CD4-positive, alpha-beta T cell treated with Interleukin-15 for 1 hour (primary cell): ENCODE data around the gene CIZ1.
"Not testable (repeated sequence)": the region's sequence is repeated elsewhere in the genome, so short reads cannot be mapped to it uniquely, and the experiment has no call there.

Experiments
- DNase-seq: peaks from one replicate; pipeline ENCODE4 v3.0.0-alpha.2; 2020

The CIZ1 gene

DNA sequence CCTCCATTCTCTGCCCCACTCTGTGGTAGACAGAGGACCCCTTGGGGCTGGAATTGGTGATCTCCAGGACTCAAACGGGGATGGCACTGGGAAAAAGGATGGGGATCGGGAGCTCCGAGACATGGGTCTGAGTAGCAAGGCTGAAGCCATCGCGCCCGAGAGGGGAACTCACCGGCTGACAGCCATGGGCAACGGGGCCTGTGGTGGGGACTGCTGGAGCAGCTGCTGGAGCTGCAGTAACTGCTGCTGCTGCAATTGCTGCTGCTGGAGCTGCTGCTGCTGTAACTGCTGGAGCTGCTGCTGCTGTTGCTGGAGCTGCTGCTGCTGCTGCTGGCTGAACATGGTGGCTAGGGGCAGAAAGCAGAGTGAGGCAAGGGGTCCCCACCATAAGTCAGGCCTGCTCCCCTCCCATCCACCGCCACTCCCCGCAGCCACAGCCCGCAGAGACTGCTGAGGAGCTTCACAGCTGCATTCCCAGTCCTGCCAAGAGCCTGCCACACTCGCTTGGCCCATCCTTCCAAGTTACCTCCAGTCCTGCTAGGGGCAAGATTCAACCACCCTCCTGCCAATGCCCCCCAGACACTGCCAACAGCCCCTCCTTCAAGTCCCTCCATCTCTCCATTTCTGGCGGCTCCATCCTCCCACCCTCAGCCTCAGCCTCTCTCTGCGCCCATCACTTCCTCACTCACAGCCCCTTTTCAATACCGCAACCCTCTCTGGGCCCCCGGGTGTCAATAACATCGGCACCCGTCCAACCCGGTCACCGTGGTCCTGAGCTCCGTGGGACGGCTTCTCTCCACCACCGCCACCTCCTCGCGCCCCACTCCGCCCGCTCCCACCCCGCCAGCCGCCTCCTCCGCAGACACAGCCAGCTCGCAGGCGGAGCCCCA, 611 bp downstream of the CIZ1 start:
- DNase-seq, result no peak

DNA sequence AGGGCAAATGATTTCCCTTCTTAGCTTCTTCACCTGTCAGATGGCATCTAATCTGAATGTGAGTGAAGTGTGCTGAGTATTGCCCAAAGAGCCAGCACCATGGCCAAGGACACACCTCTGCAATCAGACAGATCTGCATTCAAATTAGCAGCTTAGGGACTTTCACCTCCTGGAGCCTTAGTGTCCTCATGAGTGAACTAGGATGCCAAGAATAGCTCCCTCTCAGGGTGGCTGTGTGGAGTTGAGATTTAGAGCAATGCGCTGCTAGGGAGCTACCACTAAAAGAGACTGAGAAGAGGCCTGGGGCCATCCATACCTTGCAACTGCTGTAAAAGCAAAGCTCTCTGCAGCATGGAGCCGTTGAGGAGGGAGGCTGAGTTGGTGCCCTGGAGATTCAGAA, 1.4 kb downstream of the CIZ1 start:
- DNase-seq, result no peak

DNA sequence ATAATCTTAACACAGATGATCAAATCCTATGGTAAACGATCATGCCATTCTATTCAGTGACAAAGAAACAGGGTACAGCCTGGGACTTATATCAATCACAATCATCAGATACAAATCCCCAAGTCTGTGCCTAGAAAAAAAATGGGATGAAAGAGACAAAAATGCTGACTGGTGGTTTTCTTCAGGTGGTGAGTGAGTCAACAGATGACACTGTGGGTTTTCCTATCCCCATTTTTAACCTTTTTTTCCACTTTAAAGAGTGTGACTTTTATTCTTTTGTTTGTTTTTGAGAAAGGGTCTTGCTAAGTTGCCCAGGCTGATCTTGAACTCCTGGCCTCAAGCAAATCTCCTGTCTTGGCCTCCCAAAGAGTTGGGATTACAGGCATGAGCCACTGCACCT, 3.2 kb downstream of the CIZ1 start:
- DNase-seq, result no peak

GRCh38 chr9:128187361-128187760, 4.0 kb downstream of the CIZ1 start:
- DNase-seq, result no peak

GRCh38 chr9:128185979-128186965, 5.1 kb downstream of the CIZ1 start:
- DNase-seq, result no peak

- DNase-seq, result no peak
These were observed 8.3 kb downstream of the CIZ1 start for GRCh38 chr9:128182893-128183588.

GRCh38 chr9:128181480-128181879, 9.9 kb downstream of the CIZ1 start:
- not testable (repeated sequence) for DNase-seq

- DNase-seq, result no peak
These were observed 10.9 kb downstream of the CIZ1 start for GRCh38 chr9:128180447-128180846.

DNA sequence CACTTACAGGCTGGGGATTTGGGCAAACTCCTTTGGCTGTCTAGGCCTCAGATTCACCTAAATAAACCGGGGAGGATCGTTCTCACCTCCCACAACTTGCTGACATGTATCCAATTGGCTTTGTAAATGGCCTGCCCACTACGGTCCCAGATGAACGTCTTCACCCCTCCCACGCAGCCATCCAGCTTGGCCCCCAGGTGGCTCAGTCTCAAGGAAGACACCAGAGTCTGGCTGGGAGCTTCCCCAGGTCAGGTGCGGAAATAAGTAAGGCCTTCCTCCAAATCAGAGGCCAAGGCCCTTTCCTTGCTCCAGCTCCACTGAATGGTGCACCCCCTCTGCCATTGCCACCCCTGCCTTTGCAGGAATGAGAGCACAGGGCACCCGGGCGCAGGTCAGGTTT, 11.4 kb downstream of the CIZ1 start:
- no peak for DNase-seq

DNA sequence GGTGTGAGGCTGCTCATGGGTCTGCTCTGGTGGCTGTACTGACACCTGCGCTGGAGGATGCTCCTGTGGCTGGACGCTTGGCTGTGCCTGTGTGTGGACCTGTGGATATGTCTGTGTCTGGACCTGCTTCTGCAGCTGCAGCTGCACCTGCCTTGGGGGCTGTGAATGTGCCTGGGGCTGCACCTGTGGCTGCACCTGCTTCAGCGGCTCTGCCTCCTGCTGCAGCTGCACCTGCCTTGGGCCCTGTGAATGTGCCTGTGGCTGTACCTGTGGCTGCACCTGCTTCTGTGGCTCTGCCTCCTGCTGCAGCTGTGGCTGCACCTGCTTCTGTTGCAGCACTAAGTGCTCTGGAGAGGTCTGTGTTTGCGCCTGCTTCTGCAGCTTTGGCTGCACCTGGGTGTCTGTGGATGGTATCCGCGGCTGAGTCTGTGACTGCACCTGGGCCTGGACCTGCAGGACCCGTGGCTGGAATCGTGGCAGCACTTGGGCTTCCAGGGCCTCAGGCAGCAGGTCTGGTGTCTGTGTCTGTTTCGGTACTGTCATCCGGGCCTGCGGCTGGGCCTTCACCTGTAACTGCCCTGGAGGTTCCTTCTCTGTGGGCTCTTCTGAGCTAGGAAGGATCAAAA, 12.5 kb downstream of the CIZ1 start:
- DNase-seq, result no peak

GRCh38 chr9:128175726-128176125, 15.6 kb downstream of the CIZ1 start:
- DNase-seq, result no peak

DNA sequence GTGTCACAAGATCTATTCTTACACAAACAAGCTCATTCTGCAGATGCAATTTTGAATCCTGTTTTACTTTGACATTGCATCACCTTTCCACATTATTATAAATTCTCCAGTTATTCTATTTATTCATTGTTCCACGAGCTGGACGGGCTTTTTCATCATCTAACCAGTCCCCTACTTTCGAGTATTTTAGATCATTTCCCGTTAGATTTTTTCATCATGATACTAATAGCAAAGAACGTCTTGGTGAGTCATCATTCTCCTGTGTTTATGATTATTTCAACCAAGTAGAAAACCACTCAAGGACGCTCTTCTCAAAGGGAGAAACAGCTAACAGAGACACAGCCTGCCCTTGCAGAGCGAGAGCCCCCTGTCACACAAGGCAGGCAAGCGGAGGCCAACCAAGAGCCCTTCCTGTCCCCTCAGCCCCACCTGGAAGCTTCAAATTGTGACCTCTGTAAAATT, 16.2 kb downstream of the CIZ1 start:
- no peak for DNase-seq

DNA sequence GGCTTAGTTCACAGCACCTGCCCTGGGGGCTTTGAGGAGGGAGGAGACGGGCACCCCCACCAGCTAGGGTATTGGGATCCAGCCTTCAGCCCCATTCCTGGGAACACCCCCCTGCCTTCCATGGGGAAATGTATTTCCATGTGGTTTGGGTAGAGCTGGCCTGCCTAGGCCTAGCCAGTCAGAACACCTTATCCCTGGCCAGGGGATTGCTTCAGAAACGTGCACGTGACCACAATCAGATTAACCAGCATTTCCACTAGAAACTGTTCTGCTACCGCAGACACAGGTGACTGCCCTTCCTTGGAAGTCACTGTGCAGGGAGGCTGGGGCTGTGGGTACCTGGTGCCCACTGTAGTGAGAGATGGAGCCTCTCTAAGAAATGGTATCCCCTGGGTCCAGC, 17.3 kb downstream of the CIZ1 start:
- no peak for DNase-seq

- no peak for DNase-seq
These were observed 21.4 kb downstream of the CIZ1 start for GRCh38 chr9:128169925-128170324.

GRCh38 chr9:128169492-128169891, 21.9 kb downstream of the CIZ1 start:
- DNase-seq, result no peak

DNA sequence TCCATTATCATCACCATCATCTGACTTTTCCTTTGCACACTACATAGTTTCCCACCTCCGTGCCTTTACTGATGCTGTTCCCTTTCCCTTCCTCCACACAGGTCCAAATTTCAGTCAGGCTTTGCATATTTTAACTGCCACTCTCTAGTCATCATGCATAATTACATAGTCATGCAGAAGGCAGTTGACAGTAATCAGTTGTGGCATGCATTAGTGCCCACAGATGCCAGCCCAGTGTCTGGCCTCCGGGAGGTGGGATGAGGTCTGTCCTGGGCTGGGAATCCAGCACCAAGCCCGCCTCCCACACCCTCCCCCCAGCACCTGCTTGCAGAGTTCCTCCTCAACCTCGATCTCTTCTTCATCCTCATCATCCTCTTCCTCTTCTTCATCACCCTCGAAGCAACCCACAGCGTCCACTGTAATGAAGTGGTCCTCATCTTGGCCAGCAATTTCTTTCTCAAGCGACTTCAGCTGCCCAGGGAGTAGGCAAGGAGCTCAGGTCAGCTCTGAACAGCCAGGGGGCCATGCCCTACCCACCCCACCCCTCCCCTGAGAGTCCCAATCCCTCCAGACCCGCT, 22.6 kb downstream of the CIZ1 start:
- DNase-seq, result no peak

DNA sequence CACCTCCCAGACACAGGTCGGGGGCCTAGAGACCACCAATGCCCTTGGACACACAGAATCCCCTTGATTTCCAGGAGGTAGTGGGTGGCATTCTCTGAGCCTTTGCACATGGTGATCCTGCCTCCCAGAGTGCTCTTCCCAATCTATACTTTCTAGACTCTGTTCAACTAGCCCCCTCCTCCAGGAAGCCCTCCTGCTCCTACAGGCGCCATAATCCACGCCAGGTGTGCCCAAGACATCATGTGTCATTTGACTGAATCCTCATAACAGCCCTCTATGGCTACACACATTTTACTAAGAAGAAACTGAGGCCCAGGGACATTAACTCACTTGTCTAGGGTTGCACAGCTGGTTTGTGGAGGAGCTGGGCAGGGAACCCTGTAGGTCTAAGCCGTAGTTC, 24.2 kb downstream of the CIZ1 start:
- no peak for DNase-seq

DNA sequence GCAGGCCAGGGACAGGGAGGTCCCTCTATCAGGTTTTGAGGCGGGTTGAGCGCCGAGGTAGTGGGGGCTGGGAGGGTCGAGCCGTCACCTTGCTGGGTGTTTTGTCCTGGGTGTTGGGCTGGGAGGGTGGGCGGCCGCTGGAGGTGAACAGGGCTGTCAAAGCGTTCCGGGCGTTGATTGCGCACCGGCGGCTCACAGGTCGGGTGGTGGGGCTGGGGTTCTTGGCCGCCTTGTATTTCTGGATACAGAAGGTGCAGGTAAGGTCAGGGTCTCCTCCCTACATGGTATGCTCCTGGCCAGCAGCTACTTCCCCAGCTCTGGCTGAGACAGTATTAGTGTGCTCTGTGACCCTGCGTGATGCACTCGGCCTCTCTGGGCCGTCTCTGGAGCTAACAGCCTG, 25.2 kb downstream of the CIZ1 start:
- DNase-seq, result no peak

DNA sequence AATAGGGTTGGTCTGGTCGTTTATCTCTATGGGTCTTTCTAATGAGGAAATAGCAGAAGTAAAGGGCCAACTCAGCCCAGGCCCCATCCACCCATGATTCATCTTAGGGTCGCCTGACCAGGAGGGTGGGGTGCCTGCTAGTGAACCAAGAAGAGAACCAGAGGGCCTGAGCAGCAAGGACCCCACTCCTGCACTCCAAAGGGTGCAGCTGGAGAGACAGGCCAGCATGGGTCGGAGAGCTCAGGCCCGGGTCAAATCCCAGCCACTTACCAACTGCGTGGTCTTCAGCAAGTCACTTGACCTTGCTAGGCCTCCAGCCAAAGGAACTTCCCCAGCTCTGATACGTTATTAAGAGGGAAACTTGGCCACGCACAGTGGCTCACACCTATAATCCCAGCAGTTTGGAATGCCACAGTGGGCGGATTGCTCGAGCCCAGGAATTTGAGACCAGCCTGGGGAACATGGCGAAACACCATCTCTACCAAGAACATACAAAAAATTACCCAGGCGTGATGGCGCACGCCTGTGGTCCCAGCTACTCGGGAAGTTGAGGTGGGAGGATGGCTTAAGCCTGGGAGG, 27.0 kb downstream of the CIZ1 start:
- no peak for DNase-seq

DNA sequence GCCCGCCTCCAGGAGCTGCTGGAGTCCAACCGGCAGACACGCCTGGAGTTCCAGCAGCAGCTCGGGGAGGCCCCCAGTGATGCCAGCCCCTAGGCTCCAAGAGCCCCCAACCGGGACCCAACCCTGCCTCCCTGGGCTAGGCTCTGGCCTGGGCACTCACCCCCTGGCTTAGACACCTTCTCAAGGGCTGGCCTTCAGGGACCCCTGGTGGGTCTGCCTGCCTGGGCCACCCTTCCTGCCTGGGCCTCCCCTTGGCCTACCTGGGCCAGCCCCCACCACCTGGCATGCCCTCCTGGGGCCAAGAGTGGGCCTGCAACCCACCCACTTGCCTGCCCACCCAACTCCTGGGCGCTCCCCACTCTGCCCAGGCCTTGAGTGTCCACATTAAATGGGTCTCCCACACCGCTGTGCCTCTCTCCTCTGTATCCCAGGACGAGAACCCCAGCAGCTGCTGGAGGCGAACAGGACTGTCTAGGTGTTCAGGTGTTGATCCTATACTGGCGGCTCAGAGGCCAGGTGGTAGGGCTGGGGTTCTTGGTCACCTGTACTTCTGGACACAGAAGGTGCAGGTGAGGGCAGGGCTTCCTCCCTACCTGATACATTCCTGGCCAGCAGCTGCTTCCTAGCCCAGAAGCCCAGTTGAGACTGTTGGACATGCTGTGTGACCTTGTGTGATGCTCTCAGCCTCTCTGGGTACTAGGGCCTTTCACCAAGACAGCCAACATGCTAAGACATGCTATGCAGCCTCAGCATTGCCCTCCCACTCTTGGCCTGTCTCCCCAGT, 27.7 kb downstream of the CIZ1 start:
- no peak for DNase-seq

- DNase-seq, result no peak
These were observed 28.3 kb downstream of the CIZ1 start for GRCh38 chr9:128163027-128163515.
